Stimulated activated CD4-positive, alpha-beta T cell treated with anti-CD3 and anti-CD28 coated beads, Interleukin-4, amount 100 ng/mL, for 1 hour (primary cell): ENCODE data around the gene SPATA31C2.
"Not testable (repeated sequence)": the region's sequence is repeated elsewhere in the genome, so short reads cannot be mapped to it uniquely, and the experiment has no call there.

Experiments used
- DNase-seq: peaks from one replicate; pipeline ENCODE4 v3.0.0-alpha.2; 2020

SPATA31C2 gene

GRCh38 chr9:88138375-88138774 is at the start of gene SPATA31C2:
Gene SPATA31C2 (minus strand): TSS chr9:88138475. CDS start chr9:88138446, 29 bp downstream.
- DNase-seq, result not testable (repeated sequence)

- no peak for DNase-seq
These were observed 49.4 kb upstream of the SPATA31C2 start for GRCh38 chr9:88187631-88188030.

DNA sequence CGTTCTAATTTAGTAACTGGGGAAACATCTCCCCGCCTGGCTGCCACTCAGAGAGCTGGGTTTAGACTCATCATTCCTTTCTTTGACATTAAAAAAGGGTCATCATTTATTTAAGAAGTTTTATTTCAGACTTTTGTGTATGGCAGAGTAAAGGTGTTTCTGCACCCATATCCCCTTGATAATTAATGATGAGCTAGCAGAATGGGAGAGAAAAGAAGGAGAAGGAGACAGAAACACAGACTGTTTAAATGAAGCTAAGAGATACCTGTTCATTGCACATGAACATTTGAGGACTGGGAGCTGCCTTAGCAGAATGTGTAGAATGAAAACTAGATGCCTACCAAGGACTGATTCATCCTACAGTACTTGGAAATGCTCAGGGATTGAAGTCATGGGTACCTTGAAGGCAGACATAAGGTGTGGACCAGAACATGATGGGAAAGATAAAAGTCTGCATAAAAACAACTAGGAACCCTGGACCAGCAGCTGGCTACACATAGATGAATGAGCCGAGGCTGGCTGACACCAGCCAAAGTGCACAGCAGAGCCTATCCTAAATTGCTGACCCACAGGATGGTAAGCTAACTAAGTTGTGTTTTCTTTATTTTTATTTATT is 48.3 kb upstream of the SPATA31C2 start:
- DNase-seq, result no peak

DNA sequence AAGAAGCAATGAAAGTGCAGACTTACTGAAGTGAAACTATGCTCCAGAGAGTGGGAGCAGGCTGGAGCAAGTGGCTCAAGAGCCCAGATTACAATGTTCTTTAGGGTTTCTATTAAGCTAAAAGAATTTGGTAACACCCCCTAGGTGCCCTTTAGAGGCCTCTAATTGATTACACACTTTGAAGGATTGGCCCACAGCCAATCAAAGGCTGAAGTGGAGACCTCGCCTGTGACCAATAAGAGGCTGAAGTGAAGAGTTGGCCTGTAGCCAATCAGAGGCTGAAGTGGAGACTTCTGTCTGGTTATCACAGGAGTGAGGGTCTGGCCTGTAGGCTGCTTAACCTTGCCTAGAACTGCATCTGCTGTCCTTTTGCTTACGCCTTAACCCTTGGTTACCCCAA is 46.7 kb upstream of the SPATA31C2 start:
- DNase-seq, result no peak

DNA sequence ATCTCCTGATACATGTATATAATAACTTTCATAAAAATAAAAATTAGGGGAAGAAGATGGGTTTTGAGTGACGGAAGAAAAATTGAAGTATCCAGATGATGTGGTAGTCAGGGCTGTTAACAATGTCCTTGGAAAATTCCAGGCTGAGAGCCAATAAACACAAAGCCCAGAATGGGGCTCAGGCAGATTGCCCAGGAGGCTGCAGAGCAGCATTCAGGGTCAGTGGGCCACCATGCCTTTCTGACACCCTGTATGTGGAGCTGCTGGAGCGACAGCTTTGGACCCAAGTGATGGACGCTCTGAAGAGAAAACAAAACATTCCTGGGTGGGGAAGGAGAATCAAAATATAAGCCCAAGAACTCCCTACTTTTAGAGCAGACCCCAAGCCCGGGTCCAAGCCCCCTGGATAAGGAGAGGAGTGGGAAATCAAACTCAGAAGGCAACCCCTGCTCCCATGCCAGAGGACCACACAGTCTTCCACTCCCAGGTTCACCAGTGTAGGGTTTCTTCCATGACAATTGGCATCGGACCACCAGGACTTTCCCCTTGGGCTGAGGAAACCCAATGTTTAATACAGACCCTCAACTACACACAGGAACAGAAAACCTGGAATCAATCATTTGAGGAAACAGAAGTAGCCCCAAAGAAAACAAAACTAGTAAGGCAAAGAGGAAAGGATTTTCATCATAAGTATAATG is 45.7 kb upstream of the SPATA31C2 start:
- no peak for DNase-seq

GRCh38 chr9:88182501-88182900 is 44.2 kb upstream of the SPATA31C2 start:
- DNase-seq, result no peak

- no peak for DNase-seq
These were observed 41.9 kb upstream of the SPATA31C2 start for GRCh38 chr9:88180081-88180765.

DNA sequence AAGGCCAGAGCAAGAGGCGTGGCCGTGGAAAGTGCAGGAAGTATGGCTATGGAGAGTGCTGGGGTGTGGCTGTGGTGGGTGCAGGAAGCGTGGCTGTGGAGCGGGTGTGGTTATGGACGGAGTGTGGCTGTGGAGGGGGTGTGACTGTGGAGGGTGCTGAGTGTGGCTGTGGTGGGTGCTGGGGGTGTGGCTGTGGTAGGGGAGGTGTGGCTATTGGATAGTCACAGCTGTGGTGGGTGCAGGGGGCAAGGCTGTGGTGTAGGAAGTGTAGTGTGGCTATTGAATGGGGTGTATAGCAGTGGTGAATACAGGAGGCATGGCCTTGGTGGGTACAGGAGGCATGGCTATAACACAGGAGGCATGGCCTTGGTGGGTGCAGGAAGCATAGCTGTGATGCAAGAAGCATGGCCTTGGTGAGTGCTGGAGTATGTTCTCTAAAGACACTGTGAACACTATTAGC is 40.8 kb upstream of the SPATA31C2 start:
- no peak for DNase-seq

- DNase-seq, result no peak
These were observed 40.4 kb upstream of the SPATA31C2 start for GRCh38 chr9:88178641-88179040.

DNA sequence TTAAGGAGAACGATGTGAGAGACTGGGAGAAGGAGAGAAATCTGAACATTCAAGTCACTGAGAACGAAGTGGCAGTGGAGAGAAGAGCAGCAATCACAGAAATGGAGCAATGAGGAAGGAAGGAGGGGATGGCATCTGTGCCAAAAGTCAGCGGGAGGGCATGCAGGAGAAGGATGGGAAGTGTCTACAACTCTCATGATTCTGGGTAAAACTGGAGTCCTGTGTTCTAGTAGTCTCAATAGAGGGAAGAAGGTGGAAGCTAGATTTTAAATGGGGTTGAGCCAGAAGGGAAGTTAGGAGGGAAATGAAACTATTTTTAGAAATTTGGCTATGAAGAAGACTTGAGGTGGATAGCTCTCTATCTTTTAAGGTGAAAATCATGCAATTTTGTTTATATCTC is 39.1 kb upstream of the SPATA31C2 start:
- no peak for DNase-seq

- no peak for DNase-seq
These were observed 36.0 kb upstream of the SPATA31C2 start for GRCh38 chr9:88174324-88174723.

DNA sequence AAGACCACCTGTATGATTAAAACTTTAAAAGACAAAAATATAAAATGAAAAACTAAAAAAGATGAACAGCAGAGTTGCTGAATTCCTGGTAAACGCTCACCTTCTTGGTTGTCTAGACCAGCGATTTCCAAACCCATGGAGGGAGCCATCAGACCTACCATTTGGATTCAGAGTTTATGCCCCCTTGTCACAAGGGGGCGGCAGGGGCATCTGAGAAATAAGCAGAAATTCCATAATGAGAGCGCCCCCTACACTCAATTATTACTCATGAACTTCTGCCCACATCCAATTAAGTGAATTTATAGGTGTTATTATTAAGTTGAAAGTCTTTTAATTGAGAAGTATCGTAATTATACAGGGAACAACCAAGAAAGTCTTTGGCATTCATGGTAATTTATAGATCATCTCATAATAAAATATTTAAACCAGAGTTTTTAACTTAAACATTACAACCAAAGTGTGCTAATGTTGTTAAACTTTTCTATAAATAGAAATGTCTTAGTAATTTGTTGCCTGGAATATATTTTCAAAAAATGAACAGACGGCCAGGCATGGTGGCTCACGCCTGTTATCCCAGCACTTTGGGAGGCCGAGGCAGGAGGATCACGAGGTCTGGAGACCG is 35.2 kb upstream of the SPATA31C2 start:
- DNase-seq, result peak; percentile 55

- no peak for DNase-seq
These were observed 31.4 kb upstream of the SPATA31C2 start for GRCh38 chr9:88169700-88170099.

DNA sequence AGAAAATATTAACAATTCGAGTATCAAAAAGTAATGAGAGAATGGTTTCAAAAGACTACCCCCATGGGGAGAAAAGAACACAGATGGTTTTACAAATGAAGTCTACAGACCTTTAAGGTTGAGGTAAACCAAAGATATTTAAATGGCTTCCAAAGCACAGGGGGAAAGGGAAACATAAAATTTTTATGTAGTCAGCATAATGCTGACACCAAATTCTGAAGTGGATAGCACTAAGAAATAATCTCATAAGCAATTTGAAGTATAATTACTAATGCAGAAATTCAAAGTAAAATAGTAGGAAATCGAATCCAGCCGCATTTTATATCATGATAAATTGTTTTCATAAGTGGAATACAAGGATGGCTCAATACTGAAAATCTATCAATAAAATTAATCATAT is 30.3 kb upstream of the SPATA31C2 start:
- DNase-seq, result no peak

- DNase-seq, result no peak
These were observed 28.4 kb upstream of the SPATA31C2 start for GRCh38 chr9:88166660-88167059.

GRCh38 chr9:88164850-88165249 is 26.6 kb upstream of the SPATA31C2 start:
- DNase-seq, result no peak

DNA sequence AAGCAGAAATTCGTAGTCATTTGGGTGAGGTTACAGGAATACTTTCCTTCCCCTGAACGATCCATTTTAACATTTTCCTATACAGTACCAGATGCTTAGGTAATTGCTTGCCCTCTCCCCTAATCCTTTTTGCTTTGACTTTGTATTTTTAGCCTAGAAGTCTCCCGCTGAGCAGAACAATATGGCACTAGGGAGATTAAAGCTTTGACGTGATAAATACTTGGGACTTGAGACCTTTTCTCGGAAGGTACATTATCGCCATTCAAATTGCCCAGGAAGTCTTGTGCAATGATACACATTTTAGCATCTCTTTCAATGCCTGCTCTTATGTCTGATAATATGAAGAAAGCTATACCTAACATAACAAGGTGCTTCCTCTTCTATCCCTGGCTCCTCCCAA is 22.9 kb upstream of the SPATA31C2 start:
- no peak for DNase-seq

DNA sequence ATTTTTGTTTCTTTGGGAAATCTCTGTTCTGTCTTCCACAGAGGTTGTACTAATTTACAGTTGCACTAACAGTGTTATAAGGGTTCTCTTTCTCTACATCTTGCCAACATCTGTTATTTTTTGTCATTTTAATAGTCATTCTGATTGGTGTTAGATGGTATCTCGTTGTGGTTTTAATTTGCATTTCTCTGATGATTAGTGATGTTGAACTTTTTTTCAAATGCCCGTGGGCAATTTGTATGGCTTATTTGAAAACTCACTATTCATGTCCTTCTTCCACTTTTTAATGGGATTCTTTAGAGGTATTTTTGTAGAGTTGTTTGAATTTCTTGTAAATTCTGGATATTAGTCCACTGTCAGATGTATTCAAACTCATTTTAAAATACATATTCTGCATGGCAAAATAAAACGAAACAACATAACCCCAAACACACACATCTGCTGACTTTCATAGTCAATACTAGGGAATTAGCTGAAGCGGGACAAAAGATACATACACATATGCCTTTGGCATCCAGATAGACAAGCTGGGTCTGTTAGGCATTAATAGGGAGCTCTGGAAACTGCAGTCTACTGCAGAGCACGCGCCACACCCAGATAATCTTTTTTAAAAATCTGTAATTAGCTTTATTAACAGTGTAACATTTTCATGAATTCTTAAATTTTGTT is 5.8 kb upstream of the SPATA31C2 start:
- no peak for DNase-seq

DNA sequence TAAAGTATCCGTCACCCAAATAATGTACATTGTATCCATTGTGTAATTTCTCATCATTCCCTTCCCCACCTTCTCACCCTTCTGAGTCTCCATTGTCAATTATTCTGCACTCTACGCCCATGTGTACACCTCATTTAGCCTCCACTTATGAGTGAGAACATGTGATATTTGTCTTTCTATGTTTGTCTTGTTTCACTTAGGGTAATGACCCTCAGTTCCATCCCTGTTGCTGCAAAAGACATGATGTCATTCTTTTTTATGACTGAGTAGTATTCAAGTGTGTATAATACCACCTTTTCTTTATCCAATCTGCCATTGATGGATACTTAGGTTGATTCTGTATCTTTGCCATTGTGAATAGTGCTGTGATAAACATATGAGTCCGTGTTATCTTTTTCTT is 4.9 kb upstream of the SPATA31C2 start:
- DNase-seq, result no peak

GRCh38 chr9:88133552-88133951 is 4.7 kb downstream of the SPATA31C2 start:
- DNase-seq, result not testable (repeated sequence)

- not testable (repeated sequence) for DNase-seq
These were observed 8.7 kb downstream of the SPATA31C2 start for GRCh38 chr9:88129556-88129955.

GRCh38 chr9:88127700-88128300 is 10.5 kb downstream of the SPATA31C2 start:
- not testable (repeated sequence) for DNase-seq

- DNase-seq, result not testable (repeated sequence)
These were observed 14.9 kb downstream of the SPATA31C2 start for GRCh38 chr9:88123413-88123812.
